A172 (cell line): ENCODE results near the gene NSF. TPM values are rescaled to one million over a fixed set of nuclear protein-coding genes. Genes with fewer than 3 reads are reported as not detected.
A peak's percentile ranks its signal among the peaks of the same experiment; 100 is the strongest.
"Not testable (repeated sequence)": the region's sequence is repeated elsewhere in the genome, so short reads cannot be mapped to it uniquely, and the experiment has no call there.

Experiments used
- DNase-seq: peaks from one replicate; pipeline ENCODE4 v3.0.0-alpha.2; 2015; ENCODE audit warnings: low spot score
- total RNA-seq: library from RNA; depleted of rRNA; stranded (reverse); fragments of >200 nt; shearing (Covaris generic); gene quantifications from 2 replicates; pipeline ENCODE4 v1.2.3, GENCODE V29; 2014

NSF gene
- total RNA-seq, 1 experiment from 2014 or later = 55.9 TPM

DNA sequence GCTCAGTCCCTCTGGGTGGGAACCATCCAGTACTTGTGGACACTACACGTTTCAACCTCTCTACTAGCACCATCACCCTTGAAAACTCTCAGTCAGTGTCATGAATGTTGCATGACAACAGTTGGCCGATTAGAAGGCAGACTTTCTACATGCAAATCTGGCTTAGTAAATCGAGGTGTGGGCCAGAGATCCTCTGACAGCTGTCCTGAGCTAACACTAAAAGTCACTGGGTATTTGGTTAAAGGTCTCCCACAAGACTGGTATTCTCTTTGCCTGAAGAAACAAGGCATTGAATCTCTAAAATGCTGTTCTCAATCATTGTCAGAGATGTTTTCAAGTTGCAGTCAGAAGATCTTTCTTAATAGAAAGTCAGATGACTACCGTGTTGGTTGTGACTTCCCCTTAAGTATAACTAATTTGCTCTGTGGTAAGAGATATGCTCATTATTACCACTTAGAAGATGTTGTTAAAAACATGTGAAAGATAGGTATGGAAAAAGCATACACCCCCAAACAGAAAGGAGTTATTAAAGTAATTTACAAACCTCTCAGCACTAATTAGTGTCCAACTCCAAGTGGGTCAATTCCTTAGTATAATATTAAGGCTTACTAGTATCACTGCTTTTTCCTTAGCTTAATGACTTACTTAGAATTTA lies 165.7 kb downstream of the NSF start:
- DNase-seq = no peak

GRCh38 chr17:46756861-46757260 lies 166.4 kb downstream of the NSF start:
- no peak for DNase-seq

GRCh38 chr17:46757588-46757987 lies 167.1 kb downstream of the NSF start:
- not testable (repeated sequence) for DNase-seq

DNA sequence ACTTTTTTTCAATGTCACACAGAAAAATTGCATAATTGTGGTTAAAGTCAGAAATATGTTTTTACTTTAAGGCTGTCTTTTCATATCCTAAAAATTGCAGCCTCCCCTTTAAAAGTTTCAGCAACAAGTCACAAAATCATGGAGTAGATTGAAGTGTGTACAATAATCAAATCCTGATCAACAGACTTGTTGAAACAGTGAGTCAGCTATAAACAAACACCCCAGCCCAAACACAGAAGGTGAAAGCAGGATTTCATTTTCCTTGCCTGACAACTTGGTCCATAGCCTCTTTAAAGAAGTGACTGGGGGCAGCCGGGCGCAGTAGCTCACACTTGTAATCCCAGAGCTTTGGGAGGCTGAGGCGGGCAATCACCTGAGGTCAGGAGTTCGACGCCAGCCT lies 168.1 kb downstream of the NSF start:
- no peak for DNase-seq

- no peak for DNase-seq
These were observed 168.7 kb downstream of the NSF start for GRCh38 chr17:46759141-46759540.

- peak; percentile 26 for DNase-seq
These were observed 172.9 kb downstream of the NSF start for GRCh38 chr17:46763416-46763815.

DNA sequence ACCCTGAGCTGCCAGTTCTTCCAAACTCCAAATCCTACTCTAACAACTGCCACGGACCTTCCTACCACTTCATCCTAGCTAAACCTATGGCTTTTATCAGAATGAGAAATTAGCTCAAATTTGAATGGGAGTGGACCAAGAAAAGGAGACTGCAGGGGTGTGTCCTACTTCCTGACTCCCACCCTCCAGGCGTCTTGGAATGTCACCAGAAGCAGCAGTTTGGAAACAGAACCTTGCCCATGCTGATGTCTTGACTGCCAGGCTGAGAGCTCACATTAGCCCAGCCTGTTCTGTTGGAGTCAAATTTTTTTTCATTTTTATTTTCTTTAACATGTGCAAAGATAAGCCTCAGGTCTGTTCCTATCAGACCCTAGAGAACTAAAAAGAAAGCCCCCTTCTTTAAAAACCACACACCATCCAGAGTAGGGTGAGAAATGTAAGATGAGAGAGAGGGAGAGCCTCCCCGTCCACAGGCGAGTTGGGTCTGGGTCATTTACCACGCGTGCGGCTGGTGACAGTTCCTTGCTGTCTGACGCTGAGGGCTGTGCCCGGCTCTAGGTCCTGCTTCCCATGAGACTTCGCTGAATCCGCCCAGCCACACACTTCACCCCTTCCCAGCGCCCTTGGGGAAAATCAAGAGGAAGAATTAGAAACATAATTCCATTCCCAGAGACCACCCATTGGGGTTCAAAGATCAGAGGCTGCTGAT lies 173.7 kb downstream of the NSF start:
- peak; percentile 13 for DNase-seq

DNA sequence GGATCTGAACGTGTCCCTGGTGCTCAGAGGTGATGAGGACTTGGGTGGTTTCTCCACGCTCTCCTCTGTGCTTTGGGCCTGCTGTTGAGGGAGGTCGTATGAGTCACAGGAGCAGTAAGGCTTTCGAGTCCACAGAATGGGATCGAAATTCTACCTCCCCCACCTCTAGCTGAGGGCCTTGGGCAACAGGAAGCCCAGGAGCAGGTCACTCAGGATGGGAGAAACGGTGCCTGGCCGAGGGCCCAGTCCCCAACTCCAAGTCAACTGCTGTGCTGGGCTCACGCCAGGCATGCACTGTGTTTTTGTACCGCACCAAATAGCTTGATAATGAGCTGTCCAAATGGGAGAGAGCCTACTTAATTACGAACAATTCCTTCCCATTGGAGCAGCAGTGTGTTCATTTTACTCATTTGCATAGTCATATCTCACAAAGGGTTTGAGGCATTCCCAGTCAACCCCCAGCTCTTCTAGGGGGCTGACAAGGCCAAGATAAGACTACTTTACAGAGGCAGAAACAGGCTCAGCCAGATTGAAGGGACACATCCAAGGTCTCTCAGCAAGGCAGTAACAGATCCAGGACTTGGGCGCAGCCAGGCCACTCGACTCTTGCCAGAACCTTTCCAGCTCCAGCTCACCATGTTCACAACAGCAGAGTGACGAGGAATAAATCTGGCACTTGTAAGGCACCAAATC lies 174.4 kb downstream of the NSF start:
- DNase-seq = peak; percentile 94

DNA sequence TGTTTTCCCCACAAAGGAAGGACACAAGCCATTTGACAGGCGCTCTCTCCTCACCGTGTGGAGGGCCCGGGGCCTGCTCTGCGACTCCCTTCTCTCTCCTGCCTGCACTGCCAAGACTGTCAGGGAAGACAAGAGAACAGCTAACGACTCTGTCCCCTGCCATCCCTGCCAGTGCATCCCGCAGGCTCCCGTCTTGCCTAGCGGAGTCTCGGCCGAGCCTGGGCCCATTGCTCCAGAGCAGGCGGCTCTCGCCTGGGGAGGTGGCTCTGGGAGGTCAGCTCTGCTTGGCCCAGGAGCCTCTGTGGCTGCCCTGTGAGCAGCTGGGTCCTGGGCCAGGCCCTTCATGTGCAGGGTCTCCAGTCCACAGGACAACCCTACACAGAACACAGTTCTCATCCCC lies 175.0 kb downstream of the NSF start:
- DNase-seq = no peak

DNA sequence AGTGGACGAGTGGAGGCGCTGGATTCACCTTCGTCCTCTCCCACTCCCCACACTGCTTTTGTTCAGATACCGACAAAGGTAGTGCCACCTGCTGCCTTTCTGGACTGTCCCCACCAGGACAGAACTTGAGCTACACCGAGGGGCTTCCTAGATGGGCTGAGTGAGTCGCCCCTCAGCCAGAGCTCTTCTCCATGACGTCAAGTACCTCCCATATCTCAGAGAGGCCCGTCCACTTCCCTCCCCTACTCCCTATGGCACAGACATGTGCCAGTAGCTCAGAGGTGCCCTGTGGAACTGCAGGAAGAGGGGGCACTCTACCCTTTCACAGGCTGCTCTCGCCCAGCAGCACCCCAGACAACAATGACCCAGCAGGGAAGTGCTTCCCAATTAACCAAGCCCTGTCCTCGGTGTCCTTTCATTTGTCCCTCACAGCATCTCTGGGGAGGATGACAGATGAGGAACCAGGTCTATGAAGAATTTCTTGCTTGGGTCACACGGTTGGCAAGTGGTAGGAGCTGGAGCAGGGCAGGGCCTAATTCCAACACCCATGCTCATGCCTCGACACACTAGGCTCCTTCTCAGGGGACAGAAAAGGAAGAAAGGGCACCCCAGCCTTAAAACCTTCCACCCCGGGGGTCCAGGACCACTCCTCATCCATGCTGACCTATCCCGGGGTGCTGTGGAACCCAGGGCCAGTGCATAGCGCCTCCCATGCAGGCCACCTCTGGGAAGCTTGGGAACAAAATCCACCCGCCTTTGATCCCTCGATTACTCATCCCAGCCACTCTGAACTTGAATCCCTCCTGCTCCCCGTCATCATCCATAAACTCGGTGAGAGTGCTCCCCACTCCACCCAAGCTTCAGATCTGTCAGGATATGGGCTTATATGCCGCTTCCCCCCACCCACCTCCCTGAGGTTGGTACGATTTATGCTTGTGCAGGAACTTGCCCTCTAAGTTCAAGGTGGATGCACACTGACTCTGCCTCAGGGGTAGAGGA lies 176.3 kb downstream of the NSF start:
- DNase-seq = no peak

DNA sequence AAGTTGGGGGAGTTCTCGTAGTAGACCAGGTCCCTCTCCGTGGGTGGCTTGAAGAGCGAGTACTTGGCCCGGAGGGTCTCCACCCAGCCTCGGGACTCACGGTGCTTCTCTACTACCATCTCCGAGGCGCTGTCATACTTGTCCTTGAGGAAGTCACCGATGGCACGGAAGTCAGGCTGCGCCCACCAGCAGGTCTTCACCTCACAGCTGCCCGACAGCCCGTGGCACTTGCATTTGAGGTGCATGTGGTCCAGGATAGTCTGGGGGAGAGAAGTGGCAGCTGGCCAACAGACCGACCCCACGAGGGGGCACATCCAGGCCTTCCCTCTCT lies 178.0 kb downstream of the NSF start:
- DNase-seq = no peak

- not testable (repeated sequence) for DNase-seq
These were observed 178.4 kb downstream of the NSF start for GRCh38 chr17:46768896-46769295.

DNA sequence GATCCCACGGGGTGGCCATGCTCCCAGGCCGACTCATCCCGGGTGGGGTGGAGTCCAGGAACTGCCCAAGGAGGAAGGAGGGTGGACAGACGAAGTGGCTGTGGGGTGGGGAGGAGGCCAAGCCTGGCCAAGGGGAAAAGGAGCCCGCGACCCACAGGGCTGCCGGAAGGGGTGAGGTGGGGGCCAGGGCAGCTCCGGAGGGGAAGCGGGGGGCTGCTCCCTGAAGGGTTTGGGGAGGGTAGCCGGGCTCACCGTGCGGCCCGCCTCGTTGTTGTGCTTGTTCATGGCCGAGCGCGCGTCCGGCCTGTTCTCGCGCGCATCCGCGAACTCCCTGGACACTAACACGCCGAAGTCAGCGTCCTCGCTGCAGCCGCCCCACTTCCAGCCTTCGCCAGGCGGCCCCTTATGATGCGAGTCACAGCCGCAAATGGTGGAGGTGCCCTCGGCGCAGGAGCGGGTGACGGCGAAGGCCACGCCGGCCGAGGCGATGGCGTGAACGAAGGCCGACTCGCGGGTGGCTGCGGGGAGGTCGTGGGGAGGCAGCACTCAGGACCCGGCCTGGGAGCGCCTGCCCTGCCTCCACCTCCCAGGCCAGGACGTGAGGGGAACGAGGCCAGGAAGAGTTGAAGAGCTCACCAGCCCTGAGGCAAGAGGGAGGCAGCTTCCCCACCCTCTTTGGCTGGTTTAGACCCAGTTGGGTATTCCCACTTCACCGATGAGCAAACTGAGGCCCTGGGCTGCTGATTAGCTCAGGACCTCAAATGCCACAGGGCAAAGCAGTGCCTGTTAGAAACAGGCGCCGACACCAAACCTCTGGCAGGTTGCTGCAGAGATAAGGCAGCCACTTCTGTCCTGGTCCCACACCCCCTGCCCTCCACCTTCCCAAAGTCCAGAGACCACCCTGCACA lies 179.3 kb downstream of the NSF start:
- DNase-seq = peak; percentile 14

GRCh38 chr17:46770439-46770817 lies 180.0 kb downstream of the NSF start:
- no peak for DNase-seq

GRCh38 chr17:46770818-46771560 lies 180.5 kb downstream of the NSF start:
- peak; percentile 36 for DNase-seq

DNA sequence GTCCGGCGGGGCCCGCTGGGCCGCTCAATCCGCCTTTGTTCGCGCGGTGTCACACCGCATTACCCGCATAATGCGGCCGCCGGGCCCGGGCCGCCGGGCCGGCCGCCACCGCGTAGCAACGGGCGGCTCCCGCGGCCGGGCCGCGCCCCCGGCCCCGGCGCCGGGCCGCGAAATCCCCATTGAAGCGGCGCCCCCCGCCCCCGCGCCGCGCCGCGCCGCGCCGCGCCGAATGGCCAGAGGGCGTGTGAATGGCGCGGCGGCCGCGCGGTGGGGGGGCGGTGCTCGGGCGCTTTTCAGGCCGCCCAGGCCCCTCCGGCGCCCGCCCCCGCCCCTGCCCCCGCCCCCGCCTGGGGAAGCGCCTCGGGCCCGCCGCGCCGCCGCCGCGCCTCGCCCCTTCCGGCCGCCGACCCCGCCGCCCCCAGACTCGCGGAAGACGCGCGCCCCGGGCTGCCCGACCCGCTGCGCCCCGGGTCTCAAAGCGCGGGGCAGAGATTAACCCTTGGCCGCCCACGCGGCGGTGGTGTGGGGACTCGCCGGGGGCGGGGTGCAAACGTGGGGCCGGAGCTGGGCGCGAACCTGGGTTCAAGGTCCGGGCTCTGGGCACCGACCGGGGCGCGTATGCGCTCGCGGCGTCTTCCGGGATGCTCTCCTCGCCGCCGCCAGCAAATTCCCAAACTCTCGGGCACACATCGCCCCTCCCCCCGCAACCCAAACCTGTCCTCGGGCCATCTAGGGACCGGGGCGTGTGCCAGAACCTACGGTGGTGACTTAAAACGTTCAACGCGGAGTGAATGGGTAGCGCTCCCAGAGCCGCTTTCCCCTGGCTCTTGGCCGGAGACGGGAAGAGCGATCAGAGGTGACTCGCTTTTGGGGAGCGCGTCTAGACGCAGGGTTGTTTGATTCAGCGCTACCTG lies 181.3 kb downstream of the NSF start:
- peak; percentile 46 for DNase-seq

DNA sequence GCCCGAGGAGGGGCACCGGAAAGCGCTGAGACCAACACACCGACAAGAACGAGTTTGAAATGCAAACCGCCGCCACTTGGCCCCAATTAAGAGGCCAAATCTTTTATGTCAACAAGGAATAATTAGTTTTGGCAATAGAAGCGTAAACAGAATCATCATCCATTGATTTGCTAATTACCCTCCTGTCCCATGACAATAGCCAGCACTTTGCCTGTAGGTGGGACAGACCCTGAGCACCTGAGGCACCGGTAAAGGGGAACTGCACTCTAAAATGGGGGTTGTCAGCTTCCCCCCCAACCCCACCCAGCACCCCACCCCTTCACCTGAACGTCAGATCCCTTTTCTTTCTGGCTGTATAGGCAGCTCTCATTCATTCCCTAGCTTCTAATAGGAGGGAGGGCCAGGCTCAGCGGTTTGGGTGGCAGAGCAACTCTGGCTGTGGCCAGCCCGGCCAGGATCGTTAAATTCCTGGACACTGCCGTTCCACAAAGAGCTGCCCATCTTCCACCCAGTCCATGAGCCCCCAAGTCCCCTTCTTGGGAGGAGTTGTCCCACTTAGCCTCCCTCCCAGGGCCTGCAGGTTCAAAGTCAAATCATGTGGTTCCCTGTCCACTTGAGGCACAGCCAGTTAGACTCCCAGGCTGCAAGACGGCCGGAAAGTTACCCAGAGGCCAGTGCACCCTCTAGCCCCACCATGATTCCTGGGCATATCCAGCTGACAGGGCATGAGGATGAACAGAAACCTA lies 182.2 kb downstream of the NSF start:
- no peak for DNase-seq

- DNase-seq = no peak
These were observed 182.7 kb downstream of the NSF start for GRCh38 chr17:46773221-46773605.
